Activated B cell treated with CpG ODN at 0.5 μM for 24 hours (primary cell): ENCODE results near the gene PIP5K1C. TPM values are rescaled to one million over a fixed set of nuclear protein-coding genes. Genes with fewer than 3 reads are reported as not detected.

ENCODE experiments used
- ATAC-seq: fragments of 200-7000 bp; cut with Tn5 transposase; one replicate; pipeline ENCODE4 v1.10.0; 2021; ENCODE audit warnings: low read depth, mild to moderate bottlenecking, moderate library complexity
- CTCF ChIA-PET: fragments of 350-600 bp; sonication (Branson Sonifier 250); formaldehyde crosslinking; loops from one replicate; lab custom pipeline; 2021; ENCODE audit warnings: antibody characterized with exemption; lab: Charles Lee
- POLR2A ChIA-PET: fragments of 350-600 bp; sonication (Branson Sonifier 250); formaldehyde crosslinking; loops from one replicate; lab custom pipeline; 2021; ENCODE audit warnings: antibody characterized with exemption; lab: Charles Lee
- DNase-seq: peaks from one replicate; pipeline ENCODE4 v3.0.0; 2022
- H3K27ac Mint-ChIP-seq: one replicate; pipeline ENCODE4 v1.8.0; 2020; ENCODE audit warnings: mixed read lengths
- H3K27me3 Mint-ChIP-seq: one replicate; pipeline ENCODE4 v1.8.0; 2021; ENCODE audit warnings: mixed read lengths
- H3K36me3 Mint-ChIP-seq: one replicate; pipeline ENCODE4 v1.8.0; 2021; ENCODE audit warnings: low read depth, mixed read lengths
- H3K4me1 Mint-ChIP-seq: one replicate; pipeline ENCODE4 v1.8.0; 2021; ENCODE audit warnings: mixed read lengths
- H3K4me3 Mint-ChIP-seq: one replicate; pipeline ENCODE4 v1.8.0; 2020; ENCODE audit warnings: mild to moderate bottlenecking, mixed read lengths
- H3K9me3 Mint-ChIP-seq: one replicate; pipeline ENCODE4 v1.8.0; 2020; ENCODE audit warnings: mixed read lengths
- CTCF ChIP-seq: fragments of 200-600 bp; IDR thresholded peaks from one replicate; pipeline ENCODE4 v1.8.0; 2022; ENCODE audit warnings: antibody characterized with exemption, mild to moderate bottlenecking
- intact Hi-C: fragments of 100-400 bp; cut with micrococcal nuclease; formaldehyde crosslinking; loops from one replicate; pipeline ENCODE4 v1.15.1; 2024
- total RNA-seq: library from RNA; stranded (reverse); gene quantifications from 2 replicates; pipeline ENCODE4 v1.2.3, GENCODE V29; 2022

Gene PIP5K1C
- total RNA-seq, 1 donor from 2014 or later, result 31.1 TPM

- Mint-ChIP-seq H3K36me3 (peaks cover 46% of the 10 kb centered on the region), H3K4me3 (no peak overlapping the region), H3K27me3 (no peaks in the 10 kb centered on the region), H3K27ac (no peak overlapping the region), H3K9me3 (no peaks in the 10 kb centered on the region), H3K4me1 (no peaks in the 10 kb centered on the region)
- ChIA-PET POLR2A (no interaction called here), CTCF (no interaction called here)
- DNase-seq, result no peak
- no peak for TF ChIP-seq CTCF
- no peak for ATAC-seq
- intact Hi-C loops, result no loop called here
Measured at GRCh38 chr19:3641515-3642269, 58.6 kb downstream of the PIP5K1C start.

- H3K9me3 Mint-ChIP-seq, result no peaks in the 10 kb centered on the region
- no peak overlapping the region for H3K4me3 Mint-ChIP-seq
- H3K27ac Mint-ChIP-seq, result no peak overlapping the region
- intact Hi-C loops, result no loop called here
- ATAC-seq (no peak), DNase-seq (no peak)
- TF ChIP-seq CTCF, result no peak
- no peaks in the 10 kb centered on the region for H3K4me1 Mint-ChIP-seq
- ChIA-PET CTCF (no interaction called here), POLR2A (interaction anchor here (0.6 kb wide), 1 partner anchor 1190 kb away, joined by 5 read pairs; no protein-coding TSS in a partner anchor)
- H3K36me3 Mint-ChIP-seq, result peaks cover 34% of the 10 kb centered on the region
- H3K27me3 Mint-ChIP-seq, result no peaks in the 10 kb centered on the region
Measured at GRCh38 chr19:3639479-3639878, 60.8 kb downstream of the PIP5K1C start.

GRCh38 chr19:3638208-3639193 is 61.8 kb downstream of the PIP5K1C start:
- H3K4me3 Mint-ChIP-seq, result no peak overlapping the region
- ChIA-PET CTCF (no interaction called here), POLR2A (no interaction called here)
- ATAC-seq (peak; percentile 21), DNase-seq (no peak)
- H3K9me3 Mint-ChIP-seq, result no peaks in the 10 kb centered on the region
- H3K27me3 Mint-ChIP-seq, result no peaks in the 10 kb centered on the region
- no peak for TF ChIP-seq CTCF
- intact Hi-C loops, result no loop called here
- no peaks in the 10 kb centered on the region for H3K4me1 Mint-ChIP-seq
- H3K36me3 Mint-ChIP-seq, result peaks cover 33% of the 10 kb centered on the region
- H3K27ac Mint-ChIP-seq, result no peak overlapping the region

GRCh38 chr19:3637621-3638020 is 62.6 kb downstream of the PIP5K1C start:
- H3K27me3 Mint-ChIP-seq, result no peaks in the 10 kb centered on the region
- H3K9me3 Mint-ChIP-seq, result no peaks in the 10 kb centered on the region
- ChIA-PET POLR2A (no interaction called here), CTCF (no interaction called here)
- H3K4me1 Mint-ChIP-seq, result no peaks in the 10 kb centered on the region
- H3K27ac Mint-ChIP-seq, result no peak overlapping the region
- intact Hi-C loops, result no loop called here
- DNase-seq (no peak), ATAC-seq (no peak)
- peaks cover 27% of the 10 kb centered on the region for H3K36me3 Mint-ChIP-seq
- H3K4me3 Mint-ChIP-seq, result no peak overlapping the region
- no peak for TF ChIP-seq CTCF

DNA sequence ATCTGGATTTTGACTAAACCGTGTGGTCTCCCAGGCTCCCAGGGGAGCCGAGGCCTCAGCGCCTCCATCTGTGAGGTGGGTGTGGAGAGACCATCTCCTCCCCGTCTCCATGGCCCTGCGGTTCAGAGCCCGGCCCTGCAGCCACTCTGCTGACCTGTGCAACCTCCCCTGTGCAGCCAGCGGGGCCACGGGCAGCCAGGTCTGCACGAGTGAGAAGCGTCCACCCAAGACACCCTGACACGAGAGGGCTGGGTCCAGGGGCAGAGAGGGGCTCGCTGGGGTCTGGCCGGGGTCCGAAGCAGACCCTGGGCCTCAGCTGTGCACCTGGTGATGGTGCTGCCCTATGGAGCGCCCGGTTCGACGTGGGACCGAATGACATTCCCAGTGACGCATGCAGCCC is 63.3 kb downstream of the PIP5K1C start:
- intact Hi-C loops, result no loop called here
- ATAC-seq (no peak), DNase-seq (no peak)
- TF ChIP-seq CTCF, result no peak
- POLR2A ChIA-PET, result no interaction called here
- H3K9me3 Mint-ChIP-seq, result no peaks in the 10 kb centered on the region
- no peaks in the 10 kb centered on the region for H3K4me1 Mint-ChIP-seq
- H3K27me3 Mint-ChIP-seq, result no peaks in the 10 kb centered on the region
- H3K4me3 Mint-ChIP-seq, result no peak overlapping the region
- H3K36me3 Mint-ChIP-seq, result peaks cover 26% of the 10 kb centered on the region
- H3K27ac Mint-ChIP-seq, result no peak overlapping the region
- CTCF ChIA-PET, result no interaction called here
